Esophagus muscularis mucosa (tissue), 4 donors: ENCODE results near the gene ANKRD11. TPM values are rescaled to one million over a fixed set of nuclear protein-coding genes. Genes with fewer than 3 reads are reported as not detected.

Experiments used
- DNase-seq: peaks from one replicate; pipeline ENCODE4 v3.0.0-alpha.2; 2017; ENCODE audit errors: extremely low spot score
- H3K27ac ChIP-seq, 4 donors: fragments of 200-600 bp; sonication (generic); replicated peaks in 1 of 4; 1 replicate in 3 of 4; 2 replicates in 1 of 4; pipeline ENCODE4 v1.5.1; 2016 to 2019; ENCODE audit warnings: mild to moderate bottlenecking in 1 of 4
- H3K27me3 ChIP-seq, 4 donors: fragments of 200-600 bp; sonication (generic); one replicate each; pipeline versions ENCODE4 v1.5.1 to v1.6.0; 2016 to 2019
- H3K36me3 ChIP-seq, 4 donors: fragments of 200-600 bp; sonication (generic); one replicate each; pipeline ENCODE4 v1.5.1; 2016 to 2019
- H3K4me1 ChIP-seq, 4 donors: fragments of 200-600 bp; sonication (generic); one replicate each; pipeline ENCODE4 v1.5.1; 2016 to 2019
- H3K4me3 ChIP-seq, 4 donors: fragments of 200-600 bp; sonication (generic); 1 replicate in 2 of 4; 2 replicates in 2 of 4; pipeline ENCODE4 v1.5.1; 2016 to 2019; ENCODE audit warnings: mild to moderate bottlenecking in 4 of 4, moderate library complexity in 1 of 4
- H3K9me3 ChIP-seq, 4 donors: fragments of 200-600 bp; sonication (generic); 1 replicate in 3 of 4; 2 replicates in 1 of 4; pipeline ENCODE4 v1.5.1; 2016 to 2019
- EP300 ChIP-seq: sonication (generic); formaldehyde crosslinking; IDR thresholded peaks from one replicate; pipeline ENCODE4 v1.6.1; 2017; ENCODE audit warnings: antibody characterized with exemption
- POLR2A ChIP-seq: fragments of 450-650 bp; IDR thresholded peaks from one replicate; pipeline ENCODE4 v1.6.1; 2017; ENCODE audit warnings: antibody characterized with exemption, moderate library complexity, mild to moderate bottlenecking, low read depth
- POLR2AphosphoS5 ChIP-seq, 2 donors: sonication (generic); formaldehyde crosslinking; IDR thresholded peaks; one replicate each; pipeline ENCODE4 v1.6.1; 2017; ENCODE audit warnings: antibody characterized with exemption in 2 of 2
- WGBS: methylation state at CpG from one replicate; pipeline ENCODE4 v1.1.5; 2018; 5-methylcytosine and 5-hydroxymethylcytosine counted together
- intact Hi-C: fragments of 100-400 bp; cut with DNase I; formaldehyde crosslinking; loops from one replicate; pipeline ENCODE4 v1.15.1; 2023
- total RNA-seq, 4 donors: library from RNA; depleted of rRNA; stranded (reverse); fragments of >200 nt; gene quantifications; one replicate each; pipeline versions ENCODE4 v1.1.0 to v1.2.1, GENCODE V29; 2016
- TF ChIP-seq, protein P1 (sequence below), 3 experiments: fragments of 200-600 bp in 2 of 3; fragments of 450-650 bp in 1 of 3; sonication (generic) in 2 of 3; IDR thresholded peaks; one replicate each; pipeline ENCODE4 v1.5.1; 2017 to 2019; ENCODE audit warnings: antibody characterized with exemption in 3 of 3, mild to moderate bottlenecking in 2 of 3, moderate library complexity in 1 of 3

Gene ANKRD11
- total RNA-seq, 4 donors from 2014 or later = 60.8 to 119 (median 105) TPM

DNA sequence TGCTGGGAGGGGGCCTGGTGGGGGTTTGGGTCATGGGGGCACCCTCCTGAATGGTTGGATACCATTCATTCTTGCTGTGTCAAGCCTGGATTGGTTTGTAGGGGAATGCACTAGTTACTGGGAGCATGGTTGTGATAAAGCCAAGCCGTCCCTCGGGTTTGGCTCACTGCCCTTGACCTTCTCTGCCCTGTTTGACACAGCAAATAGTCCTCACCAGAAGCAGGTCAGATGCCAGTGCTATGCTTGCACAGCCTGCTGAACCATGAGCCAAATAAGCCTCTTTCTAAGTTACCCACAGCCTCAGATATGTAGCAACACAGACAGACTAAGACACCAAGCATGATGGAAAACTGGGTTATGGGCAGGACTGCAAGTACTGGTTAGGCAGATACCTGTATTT lies 258.3 kb downstream of the ANKRD11 start:
- peaks cover 31 to 76% (median 69%) of the 10 kb centered on the region in 4 donors for H3K36me3 ChIP-seq
- 93% methylated on average over 2 of the region's 2 CpGs for WGBS
- intact Hi-C loops = no loop called here
- H3K27me3 ChIP-seq = no peaks in the 10 kb centered on the region
- no peaks in the 10 kb centered on the region for H3K4me1 ChIP-seq
- H3K27ac ChIP-seq = no peak overlapping the region
- no peak for DNase-seq
- no peaks in the 10 kb centered on the region for H3K9me3 ChIP-seq
- TF ChIP-seq POLR2A = no peak
- TF ChIP-seq, protein P1, sequence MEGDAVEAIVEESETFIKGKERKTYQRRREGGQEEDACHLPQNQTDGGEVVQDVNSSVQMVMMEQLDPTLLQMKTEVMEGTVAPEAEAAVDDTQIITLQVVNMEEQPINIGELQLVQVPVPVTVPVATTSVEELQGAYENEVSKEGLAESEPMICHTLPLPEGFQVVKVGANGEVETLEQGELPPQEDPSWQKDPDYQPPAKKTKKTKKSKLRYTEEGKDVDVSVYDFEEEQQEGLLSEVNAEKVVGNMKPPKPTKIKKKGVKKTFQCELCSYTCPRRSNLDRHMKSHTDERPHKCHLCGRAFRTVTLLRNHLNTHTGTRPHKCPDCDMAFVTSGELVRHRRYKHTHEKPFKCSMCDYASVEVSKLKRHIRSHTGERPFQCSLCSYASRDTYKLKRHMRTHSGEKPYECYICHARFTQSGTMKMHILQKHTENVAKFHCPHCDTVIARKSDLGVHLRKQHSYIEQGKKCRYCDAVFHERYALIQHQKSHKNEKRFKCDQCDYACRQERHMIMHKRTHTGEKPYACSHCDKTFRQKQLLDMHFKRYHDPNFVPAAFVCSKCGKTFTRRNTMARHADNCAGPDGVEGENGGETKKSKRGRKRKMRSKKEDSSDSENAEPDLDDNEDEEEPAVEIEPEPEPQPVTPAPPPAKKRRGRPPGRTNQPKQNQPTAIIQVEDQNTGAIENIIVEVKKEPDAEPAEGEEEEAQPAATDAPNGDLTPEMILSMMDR (IDR thresholded peaks at IDR 0.05) = no peak
- no peak for TF ChIP-seq EP300
- no peak for TF ChIP-seq POLR2AphosphoS5 (IDR thresholded peaks at IDR 0.05)
- H3K4me3 ChIP-seq = no peak overlapping the region

DNA sequence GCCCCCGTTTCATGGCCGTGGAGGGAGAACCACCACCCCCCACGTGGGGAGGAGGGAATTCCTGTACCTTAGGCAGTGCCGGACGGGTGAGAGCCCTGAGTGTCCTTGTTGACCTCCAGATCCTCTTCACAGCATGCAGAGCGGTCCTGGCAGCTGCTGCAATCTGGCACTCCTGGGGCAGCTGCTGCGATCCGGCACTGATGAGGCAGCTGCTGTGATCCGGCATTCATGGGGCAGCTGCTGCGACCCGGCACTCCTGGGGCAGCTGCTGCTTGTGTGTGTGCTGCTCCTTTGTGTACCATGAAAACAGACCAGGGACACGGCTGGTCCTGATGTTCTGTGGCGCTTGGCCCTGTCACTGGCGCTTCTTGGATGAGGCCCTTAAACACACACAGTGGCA lies 260.1 kb downstream of the ANKRD11 start:
- DNase-seq = no peak
- Histone ChIP-seq H3K9me3 (no peaks in the 10 kb centered on the region), H3K27ac (no peak overlapping the region), H3K4me3 (no peak overlapping the region), H3K27me3 (no peaks in the 10 kb centered on the region), H3K4me1 (no peaks in the 10 kb centered on the region), H3K36me3 (peaks cover 50 to 92% (median 87%) of the 10 kb centered on the region in 4 donors)
- 66% methylated on average over 6 of the region's 14 CpGs for WGBS
- TF ChIP-seq, protein P1 (IDR thresholded peaks at IDR 0.05) = no peak
- TF ChIP-seq EP300 (no peak), POLR2A (no peak), POLR2AphosphoS5 (IDR thresholded peaks at IDR 0.05) (no peak)
- intact Hi-C loops = no loop called here

DNA sequence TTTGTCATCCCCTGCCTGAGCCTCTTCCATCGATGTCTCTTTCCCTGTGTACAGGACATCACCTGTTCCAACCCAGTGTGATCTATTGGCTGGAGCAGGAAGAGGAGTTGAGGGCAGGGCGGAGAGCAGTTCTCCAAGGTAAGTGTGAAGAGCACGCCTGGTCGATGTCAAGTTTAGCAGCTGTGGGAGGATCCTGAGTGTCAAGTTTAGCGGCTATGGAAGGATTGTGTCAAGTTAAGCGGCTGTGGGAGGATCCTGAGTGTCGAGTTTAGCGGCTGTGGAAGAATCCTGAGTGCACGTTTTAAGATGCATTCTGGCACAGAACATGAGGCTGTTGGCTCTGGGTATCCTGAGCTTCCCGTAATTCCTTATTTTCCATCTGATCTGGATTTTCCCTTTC lies 265.7 kb downstream of the ANKRD11 start:
- no peak for DNase-seq
- H3K27me3 ChIP-seq = no peaks in the 10 kb centered on the region
- H3K36me3 ChIP-seq = peaks cover 58 to 96% (median 90%) of the 10 kb centered on the region in 4 donors
- H3K4me3 ChIP-seq = no peak overlapping the region
- TF ChIP-seq EP300 (no peak), POLR2AphosphoS5 (IDR thresholded peaks at IDR 0.05) (no peak), POLR2A (no peak)
- TF ChIP-seq, protein P1 (IDR thresholded peaks at IDR 0.05) = no peak
- no peaks in the 10 kb centered on the region for H3K9me3 ChIP-seq
- H3K27ac ChIP-seq = no peak overlapping the region
- WGBS = 94% methylated on average over 10 of the region's 10 CpGs
- intact Hi-C loops = no loop called here
- H3K4me1 ChIP-seq = peaks cover 0 to 4% (median 0%) of the 10 kb centered on the region in 4 donors

DNA sequence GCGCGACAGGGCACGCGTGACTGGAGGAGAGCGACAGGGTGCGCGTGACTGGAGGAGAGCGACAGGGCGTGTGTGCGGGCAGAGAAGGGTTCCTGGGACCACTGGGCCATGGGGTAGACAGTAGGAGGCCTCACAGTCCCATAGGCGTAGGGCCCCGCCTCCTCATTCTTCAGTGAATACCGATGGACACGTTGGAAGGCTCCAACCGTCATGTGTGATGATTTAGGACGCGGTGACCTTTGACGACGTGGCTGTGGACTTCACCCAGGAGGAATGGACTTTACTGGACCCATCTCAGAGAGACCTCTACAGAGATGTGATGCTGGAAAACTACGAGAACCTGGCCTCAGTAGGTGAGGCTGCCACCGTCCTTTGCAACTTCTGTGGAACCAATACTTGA lies 267.4 kb downstream of the ANKRD11 start:
- intact Hi-C loops = no loop called here
- peaks cover 8 to 21% (median 16%) of the 10 kb centered on the region in 4 donors for H3K4me1 ChIP-seq
- 97% methylated on average over 20 of the region's 21 CpGs for WGBS
- TF ChIP-seq, protein P1 (IDR thresholded peaks at IDR 0.05) = no peak
- TF ChIP-seq EP300 (no peak), POLR2AphosphoS5 (IDR thresholded peaks at IDR 0.05) (no peak), POLR2A (no peak)
- H3K27ac ChIP-seq = no peak overlapping the region
- DNase-seq = no peak
- H3K27me3 ChIP-seq = no peaks in the 10 kb centered on the region
- H3K36me3 ChIP-seq = peaks cover 53 to 79% (median 73%) of the 10 kb centered on the region in 4 donors
- H3K9me3 ChIP-seq = no peaks in the 10 kb centered on the region
- H3K4me3 ChIP-seq = no peak overlapping the region

DNA sequence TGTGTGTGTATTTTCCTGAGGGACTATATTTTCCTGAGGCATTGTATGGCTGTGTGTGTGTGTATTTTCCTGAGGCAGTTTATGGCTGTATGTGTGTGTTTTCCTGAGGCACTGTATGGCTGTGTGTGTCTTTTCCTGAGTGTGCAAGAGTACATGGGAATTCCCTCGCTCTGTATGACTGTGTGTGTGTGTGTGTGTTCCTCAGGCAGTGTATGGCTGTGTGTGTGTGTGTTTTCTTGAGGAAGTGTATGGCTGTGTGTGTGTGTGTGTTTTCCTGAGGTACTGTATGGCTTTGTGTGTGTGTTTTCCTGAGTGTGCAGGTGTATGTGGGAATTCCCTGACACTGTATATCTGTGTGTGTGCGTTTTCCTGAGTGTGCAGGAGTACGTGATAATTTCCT lies 268.8 kb downstream of the ANKRD11 start:
- WGBS = 78% methylated on average over 3 of the region's 3 CpGs
- no peak for DNase-seq
- Histone ChIP-seq H3K4me3 (no peak overlapping the region), H3K4me1 (peaks cover 11 to 30% (median 22%) of the 10 kb centered on the region in 4 donors), H3K27ac (no peak overlapping the region), H3K27me3 (no peaks in the 10 kb centered on the region), H3K9me3 (no peaks in the 10 kb centered on the region), H3K36me3 (peaks cover 39 to 65% (median 59%) of the 10 kb centered on the region in 4 donors)
- TF ChIP-seq POLR2A (no peak), EP300 (no peak), POLR2AphosphoS5 (IDR thresholded peaks at IDR 0.05) (no peak)
- TF ChIP-seq, protein P1 (IDR thresholded peaks at IDR 0.05) = no peak
- intact Hi-C loops = no loop called here
